K562 (cell line): ENCODE data around the gene DARS2. TPM values are rescaled to one million over a fixed set of nuclear protein-coding genes. Genes with fewer than 3 reads are reported as not detected.
A peak's percentile ranks its signal among the peaks of the same experiment; 100 is the strongest.

Experiments
- ATF1 ChIP-seq, 2 experiments: fragments of 450-650 bp in 1 of 2; IDR thresholded peaks; 2 replicates each; pipeline ENCODE4 v1.6.1; 2016; ENCODE audit warnings: missing compliant biosample characterization in 1 of 2, missing genetic modification characterization in 1 of 2
- ETV5 ChIP-seq: sonication (generic); formaldehyde crosslinking; IDR thresholded peaks from 2 replicates; pipeline ENCODE4 v1.4.0; 2020; ENCODE audit warnings: low read depth, mild to moderate bottlenecking, missing genetic modification reagents
- GTF2E2 ChIP-seq: fragments of 200-800 bp; sonication (Bioruptor generic); IDR thresholded peaks from 2 replicates; pipeline ENCODE4 v1.6.1; 2016; ENCODE audit warnings: missing genetic modification characterization, missing compliant biosample characterization
- HNRNPK ChIP-seq: fragments of 200-400 bp; formaldehyde crosslinking; IDR thresholded peaks from one replicate; pipeline ENCODE4 v1.6.1; 2018; ENCODE audit warnings: mild to moderate bottlenecking, low read depth, low read length; ENCODE audit not compliant: poor library complexity, severe bottlenecking
- KLF13 ChIP-seq: fragments of 450-650 bp; IDR thresholded peaks from 2 replicates; pipeline ENCODE4 v1.6.1; 2016; ENCODE audit warnings: missing genetic modification characterization, low read depth, mild to moderate bottlenecking, missing compliant biosample characterization, moderate library complexity, borderline replicate concordance
- NFATC3 ChIP-seq: fragments of 450-650 bp; IDR thresholded peaks from 2 replicates; pipeline ENCODE4 v1.6.1; 2017; ENCODE audit warnings: mild to moderate bottlenecking
- NFE2L1 ChIP-seq: fragments of 450-650 bp; IDR thresholded peaks from 2 replicates; pipeline ENCODE4 v1.6.1; 2016; ENCODE audit warnings: missing genetic modification characterization, low read depth, mild to moderate bottlenecking, missing compliant biosample characterization, moderate library complexity, borderline replicate concordance
- SETDB1 ChIP-seq: IDR thresholded peaks from one replicate; pipeline ENCODE4 v1.6.1; 2012; ENCODE audit warnings: low read length, control low read depth, inconsistent platforms
- SMC3 ChIP-seq: conservative IDR thresholded peaks from 2 replicates; pipeline ENCODE4 v1.6.1; 2011; ENCODE audit warnings: low read depth, low read length, improper control_type of control experiment; ENCODE audit not compliant: insufficient read depth
- SNAPC5 ChIP-seq: fragments of 250-450 bp; sonication (Bioruptor Pico); IDR thresholded peaks from 2 replicates; pipeline ENCODE4 v1.8.0; 2021; ENCODE audit warnings: moderate library complexity, mild to moderate bottlenecking, inconsistent platforms
- SPI1 ChIP-seq: IDR thresholded peaks from 2 replicates; pipeline ENCODE4 v1.6.1; 2011; ENCODE audit warnings: low read depth, low read length, control low read depth, borderline replicate concordance
- TCF7L2 ChIP-seq: fragments of 150-350 bp; IDR thresholded peaks from 2 replicates; pipeline ENCODE4 v1.6.1; 2016; ENCODE audit warnings: low read depth, mild to moderate bottlenecking, low read length, moderate library complexity
- ZFP1 ChIP-seq: fragments of 450-650 bp; formaldehyde crosslinking; IDR thresholded peaks from 2 replicates; pipeline ENCODE4 v1.4.0; 2020; ENCODE audit warnings: mild to moderate bottlenecking, mixed read lengths
- ZNF224 ChIP-seq: sonication (generic); formaldehyde crosslinking; IDR thresholded peaks from 2 replicates; pipeline ENCODE4 v1.8.0; 2022; ENCODE audit warnings: mild to moderate bottlenecking, missing genetic modification reagents
- ZNF57 ChIP-seq: fragments of 450-650 bp; formaldehyde crosslinking; IDR thresholded peaks from 2 replicates; pipeline ENCODE4 v1.4.0; 2020; ENCODE audit warnings: mild to moderate bottlenecking, moderate library complexity
- ZNF584 ChIP-seq: fragments of 200-800 bp; sonication (Bioruptor generic); IDR thresholded peaks from 2 replicates; pipeline ENCODE4 v1.6.1; 2016; ENCODE audit warnings: low read depth, mild to moderate bottlenecking, missing genetic modification characterization, missing compliant biosample characterization
- ZNF764 ChIP-seq: fragments of 250-450 bp; sonication (Bioruptor Pico); IDR thresholded peaks from 2 replicates; pipeline ENCODE4 v1.4.0; 2020; ENCODE audit warnings: low read depth, mild to moderate bottlenecking, moderate library complexity
- ZNF77 ChIP-seq: fragments of 250-450 bp; sonication (Bioruptor Pico); IDR thresholded peaks from 2 replicates; pipeline ENCODE4 v1.5.0; 2020
- polyA plus RNA-seq, 8 experiments: library from polyadenylated mRNA; depleted of rRNA in 4 of 8; stranded (reverse) in 5 of 8; unstranded in 3 of 8; fragments of >200 nt; fragmentation: Nextera tagmentation in 2 of 8; fragmentation: Illumina TruSeq in 1 of 8; extraction: Ambion mirVana in 2 of 8; extraction: Trizol in 1 of 8; gene quantifications; 2 replicates each; pipeline versions ENCODE4 v1.2.1 to v1.2.3, GENCODE V29; 2011 to 2014; ENCODE audit warnings: inconsistent platforms in 1 of 8, missing spikeins in 1 of 8
- total RNA-seq, 7 experiments: library from RNA; depleted of rRNA in 6 of 7; stranded (reverse); fragments of >200 nt in 6 of 7; fragmentation: Illumina TruSeq in 2 of 7; extraction: Trizol in 2 of 7; gene quantifications; 2 replicates each; pipeline versions ENCODE4 v1.2.1 to v1.2.3, GENCODE V29; 2011 to 2021; ENCODE audit warnings: low replicate concordance in 1 of 7
- TF ChIP-seq, protein P1 (sequence below), 2 experiments: fragments of 450-650 bp; IDR thresholded peaks; 2 replicates each; pipeline ENCODE4 v1.6.1; 2018; ENCODE audit warnings: mild to moderate bottlenecking in 2 of 2, low read depth in 1 of 2; ENCODE audit not compliant: partially characterized antibody in 2 of 2
- TF ChIP-seq, protein P2 (sequence below): fragments of 150-350 bp; IDR thresholded peaks from 2 replicates; pipeline ENCODE4 v1.6.1; 2014; ENCODE audit warnings: low read depth, mild to moderate bottlenecking, low read length, borderline replicate concordance

Gene DARS2
- total and polyA plus RNA-seq, 9 of the 15 experiments (the other 6 are each of a cell fraction or from before 2014, with no cell fraction given): 36.4 to 96.7 (median 68.6) TPM

DNA sequence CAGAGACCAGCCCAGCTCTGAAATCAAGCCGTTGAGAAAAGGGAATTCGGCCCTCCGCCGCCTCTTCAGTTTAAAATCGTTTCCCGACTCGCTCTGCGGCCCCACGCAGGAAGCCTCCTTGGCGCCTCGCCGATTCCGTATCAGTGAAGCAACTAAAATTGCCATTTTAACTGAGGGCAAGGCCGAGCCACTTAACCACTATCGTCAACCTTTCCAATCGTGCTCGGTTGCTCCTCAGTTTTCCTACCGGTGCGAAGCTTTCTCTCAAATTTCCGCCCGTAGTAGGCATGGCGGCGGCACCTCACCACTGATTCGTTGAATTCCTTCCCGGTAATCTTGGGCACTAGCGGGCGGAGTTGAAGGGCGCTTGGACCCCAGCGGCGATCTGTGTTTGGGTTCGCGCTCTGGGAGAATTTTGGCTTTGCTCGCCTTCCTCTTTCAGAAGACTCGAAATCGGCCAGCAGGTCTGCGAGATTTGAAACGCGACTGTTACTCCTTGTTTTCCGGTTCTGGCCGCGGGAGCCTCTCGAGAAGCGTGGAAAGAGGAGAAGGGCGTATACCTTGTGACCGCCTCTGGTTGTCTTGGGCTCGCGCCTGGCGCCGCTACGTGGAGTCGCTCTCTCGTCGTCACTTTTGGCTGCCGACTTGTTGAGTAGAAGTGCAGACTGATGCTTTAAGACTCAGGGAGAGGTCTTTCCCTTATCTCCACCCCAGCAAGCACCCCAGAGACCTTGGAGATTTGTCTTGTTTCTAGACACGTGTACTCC, at the start of gene DARS2, which contains the start of gene CENPL (continued):
- TF ChIP-seq SPI1: 0 out of 2 replicates have a peak, but pooled peaks have one; percentile 52
- no peak for TF ChIP-seq ZFP1
- peak; percentile 92 for TF ChIP-seq GTF2E2 (tag)
- TF ChIP-seq NFATC3: no peak; the same call in 1 of the 2 replicates
- peak; percentile 81; the same call in 1 of the 2 replicates for TF ChIP-seq ZNF584 (CRISPR knock-in tag)
- TF ChIP-seq TCF7L2: no peak
- no peak for TF ChIP-seq ZNF224
- TF ChIP-seq, protein P1, sequence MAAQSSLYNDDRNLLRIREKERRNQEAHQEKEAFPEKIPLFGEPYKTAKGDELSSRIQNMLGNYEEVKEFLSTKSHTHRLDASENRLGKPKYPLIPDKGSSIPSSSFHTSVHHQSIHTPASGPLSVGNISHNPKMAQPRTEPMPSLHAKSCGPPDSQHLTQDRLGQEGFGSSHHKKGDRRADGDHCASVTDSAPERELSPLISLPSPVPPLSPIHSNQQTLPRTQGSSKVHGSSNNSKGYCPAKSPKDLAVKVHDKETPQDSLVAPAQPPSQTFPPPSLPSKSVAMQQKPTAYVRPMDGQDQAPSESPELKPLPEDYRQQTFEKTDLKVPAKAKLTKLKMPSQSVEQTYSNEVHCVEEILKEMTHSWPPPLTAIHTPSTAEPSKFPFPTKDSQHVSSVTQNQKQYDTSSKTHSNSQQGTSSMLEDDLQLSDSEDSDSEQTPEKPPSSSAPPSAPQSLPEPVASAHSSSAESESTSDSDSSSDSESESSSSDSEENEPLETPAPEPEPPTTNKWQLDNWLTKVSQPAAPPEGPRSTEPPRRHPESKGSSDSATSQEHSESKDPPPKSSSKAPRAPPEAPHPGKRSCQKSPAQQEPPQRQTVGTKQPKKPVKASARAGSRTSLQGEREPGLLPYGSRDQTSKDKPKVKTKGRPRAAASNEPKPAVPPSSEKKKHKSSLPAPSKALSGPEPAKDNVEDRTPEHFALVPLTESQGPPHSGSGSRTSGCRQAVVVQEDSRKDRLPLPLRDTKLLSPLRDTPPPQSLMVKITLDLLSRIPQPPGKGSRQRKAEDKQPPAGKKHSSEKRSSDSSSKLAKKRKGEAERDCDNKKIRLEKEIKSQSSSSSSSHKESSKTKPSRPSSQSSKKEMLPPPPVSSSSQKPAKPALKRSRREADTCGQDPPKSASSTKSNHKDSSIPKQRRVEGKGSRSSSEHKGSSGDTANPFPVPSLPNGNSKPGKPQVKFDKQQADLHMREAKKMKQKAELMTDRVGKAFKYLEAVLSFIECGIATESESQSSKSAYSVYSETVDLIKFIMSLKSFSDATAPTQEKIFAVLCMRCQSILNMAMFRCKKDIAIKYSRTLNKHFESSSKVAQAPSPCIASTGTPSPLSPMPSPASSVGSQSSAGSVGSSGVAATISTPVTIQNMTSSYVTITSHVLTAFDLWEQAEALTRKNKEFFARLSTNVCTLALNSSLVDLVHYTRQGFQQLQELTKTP (IDR thresholded peaks at IDR 0.05; ENCODE audit: low read depth in 1 of 2, partially characterized antibody in 2 of 2): peak; percentile 67 to 90
- TF ChIP-seq ETV5 (CRISPR knock-in tag): peak; percentile 63
- TF ChIP-seq, protein P2, sequence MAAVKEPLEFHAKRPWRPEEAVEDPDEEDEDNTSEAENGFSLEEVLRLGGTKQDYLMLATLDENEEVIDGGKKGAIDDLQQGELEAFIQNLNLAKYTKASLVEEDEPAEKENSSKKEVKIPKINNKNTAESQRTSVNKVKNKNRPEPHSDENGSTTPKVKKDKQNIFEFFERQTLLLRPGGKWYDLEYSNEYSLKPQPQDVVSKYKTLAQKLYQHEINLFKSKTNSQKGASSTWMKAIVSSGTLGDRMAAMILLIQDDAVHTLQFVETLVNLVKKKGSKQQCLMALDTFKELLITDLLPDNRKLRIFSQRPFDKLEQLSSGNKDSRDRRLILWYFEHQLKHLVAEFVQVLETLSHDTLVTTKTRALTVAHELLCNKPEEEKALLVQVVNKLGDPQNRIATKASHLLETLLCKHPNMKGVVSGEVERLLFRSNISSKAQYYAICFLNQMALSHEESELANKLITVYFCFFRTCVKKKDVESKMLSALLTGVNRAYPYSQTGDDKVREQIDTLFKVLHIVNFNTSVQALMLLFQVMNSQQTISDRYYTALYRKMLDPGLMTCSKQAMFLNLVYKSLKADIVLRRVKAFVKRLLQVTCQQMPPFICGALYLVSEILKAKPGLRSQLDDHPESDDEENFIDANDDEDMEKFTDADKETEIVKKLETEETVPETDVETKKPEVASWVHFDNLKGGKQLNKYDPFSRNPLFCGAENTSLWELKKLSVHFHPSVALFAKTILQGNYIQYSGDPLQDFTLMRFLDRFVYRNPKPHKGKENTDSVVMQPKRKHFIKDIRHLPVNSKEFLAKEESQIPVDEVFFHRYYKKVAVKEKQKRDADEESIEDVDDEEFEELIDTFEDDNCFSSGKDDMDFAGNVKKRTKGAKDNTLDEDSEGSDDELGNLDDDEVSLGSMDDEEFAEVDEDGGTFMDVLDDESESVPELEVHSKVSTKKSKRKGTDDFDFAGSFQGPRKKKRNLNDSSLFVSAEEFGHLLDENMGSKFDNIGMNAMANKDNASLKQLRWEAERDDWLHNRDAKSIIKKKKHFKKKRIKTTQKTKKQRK: no peak
- no peak for TF ChIP-seq SMC3
- no peak for TF ChIP-seq ZNF77 (CRISPR knock-in tag)
- peak; percentile 88 for TF ChIP-seq ATF1 (CRISPR knock-in tag; IDR thresholded peaks at IDR 0.05)
- peak; percentile 98 for TF ChIP-seq ATF1 (tag; IDR thresholded peaks at IDR 0.05)
- TF ChIP-seq SETDB1: no peak
- TF ChIP-seq HNRNPK: no peak
- no peak for TF ChIP-seq NFE2L1
- TF ChIP-seq SNAPC5: no peak
- no peak for TF ChIP-seq ZNF57 (CRISPR knock-in tag)
- TF ChIP-seq KLF13 (tag): peak; percentile 67
- no peak for TF ChIP-seq ZNF764 (CRISPR knock-in tag)
